ENCODE data around the gene ZFP1.
"Not testable (repeated sequence)": the region's sequence is repeated elsewhere in the genome, so short reads cannot be mapped to it uniquely, and the experiment has no call there.

The ZFP1 gene

DNA sequence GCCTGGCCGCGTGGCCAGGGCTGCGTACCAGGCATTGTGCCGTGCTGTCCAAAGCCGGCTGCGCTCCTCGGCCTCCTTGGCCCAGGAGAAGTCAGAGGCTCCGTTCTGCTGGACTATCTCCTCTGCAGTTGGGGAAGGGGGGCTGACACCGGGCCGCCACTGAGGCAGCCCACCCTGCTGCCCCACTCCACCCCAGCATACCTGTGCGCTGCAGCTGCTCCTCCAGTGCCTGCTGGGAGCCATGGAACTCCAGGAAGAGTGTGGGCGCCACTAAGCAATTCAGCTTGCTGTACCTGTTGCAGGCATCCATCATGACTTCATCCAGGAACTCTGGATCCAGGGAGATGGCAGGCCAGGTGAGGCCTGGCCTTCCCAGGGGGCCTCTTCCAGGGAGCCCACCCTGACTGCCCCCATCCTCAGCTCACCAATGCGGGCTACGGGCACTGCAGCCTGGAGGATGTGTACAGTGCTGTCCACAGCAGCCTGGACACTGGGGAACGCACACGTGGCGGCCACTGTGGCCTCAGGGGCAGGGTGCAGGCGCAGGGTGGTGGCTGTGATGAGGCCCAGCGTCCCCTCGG lies 34.7 kb upstream of the ZFP1 start:
- no peak for DNase-seq

- no peak for DNase-seq
These were observed 34.0 kb upstream of the ZFP1 start for GRCh38 chr16:75114179-75114945.

GRCh38 chr16:75114946-75115825 lies 33.1 kb upstream of the ZFP1 start:
- DNase-seq = no peak

DNA sequence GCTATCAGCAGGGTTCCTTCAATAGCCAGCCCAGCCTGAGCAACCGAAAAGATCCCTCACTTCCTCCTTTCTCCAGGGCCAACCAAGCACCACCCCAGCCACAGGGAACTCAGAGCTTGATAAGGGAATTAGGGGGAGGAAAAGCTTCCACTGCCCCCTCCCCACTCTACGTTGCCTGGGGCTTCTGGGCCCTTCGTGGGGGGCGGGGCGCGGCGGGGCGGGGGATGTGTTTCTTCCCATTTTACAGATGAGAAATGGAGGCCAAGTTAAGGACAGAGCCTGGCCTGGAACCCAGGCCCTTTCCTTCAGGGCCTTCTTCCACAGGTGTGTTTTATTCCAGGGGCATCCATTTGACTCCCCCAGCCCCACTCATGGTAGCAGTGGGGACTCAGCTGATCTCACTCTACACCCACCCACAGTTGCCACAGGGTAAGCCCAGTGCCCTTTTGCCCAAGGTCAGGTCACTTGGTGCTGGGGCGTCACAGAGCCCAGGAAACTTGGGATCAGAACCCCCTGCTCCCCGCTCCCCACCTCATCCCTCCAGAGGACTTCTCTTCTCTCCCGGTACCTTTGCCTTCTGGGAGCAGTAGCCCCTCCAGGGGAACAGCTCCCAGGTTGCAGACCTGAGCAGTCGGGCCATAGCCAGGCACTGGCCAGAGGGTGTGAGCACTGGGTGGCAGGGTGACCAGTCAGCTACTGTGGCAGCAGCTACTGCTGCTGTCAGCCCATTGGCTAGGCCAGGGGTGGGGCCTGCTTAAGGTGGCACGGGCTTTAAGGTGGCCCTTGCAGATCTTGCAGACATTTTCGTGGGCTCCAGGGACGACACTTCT lies 32.0 kb upstream of the ZFP1 start, which contains the start of gene LDHD:
TSS of gene LDHD (minus strand) at position 700 of the 830 bp plus-strand sequence. CDS start at position 640, 60 bp downstream.
- no peak for DNase-seq

DNA sequence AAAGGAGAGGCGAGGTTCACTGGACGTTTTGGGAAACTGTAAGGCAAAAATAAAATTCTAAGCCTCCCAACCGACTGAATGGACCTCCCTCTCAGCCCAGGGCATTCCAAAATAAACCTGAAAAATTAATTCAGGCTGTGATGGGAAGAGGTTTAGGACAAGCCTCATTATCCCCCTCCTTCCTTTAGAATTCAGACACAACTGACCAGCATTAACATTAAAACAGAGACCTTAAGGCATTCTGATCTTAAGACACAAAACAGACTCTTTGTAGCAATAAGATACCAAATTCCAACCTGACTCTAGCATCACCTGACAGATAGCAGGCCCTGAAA lies 31.4 kb upstream of the ZFP1 start:
- DNase-seq = no peak

- no peak for DNase-seq
These were observed 29.3 kb upstream of the ZFP1 start for GRCh38 chr16:75118943-75119539.

DNA sequence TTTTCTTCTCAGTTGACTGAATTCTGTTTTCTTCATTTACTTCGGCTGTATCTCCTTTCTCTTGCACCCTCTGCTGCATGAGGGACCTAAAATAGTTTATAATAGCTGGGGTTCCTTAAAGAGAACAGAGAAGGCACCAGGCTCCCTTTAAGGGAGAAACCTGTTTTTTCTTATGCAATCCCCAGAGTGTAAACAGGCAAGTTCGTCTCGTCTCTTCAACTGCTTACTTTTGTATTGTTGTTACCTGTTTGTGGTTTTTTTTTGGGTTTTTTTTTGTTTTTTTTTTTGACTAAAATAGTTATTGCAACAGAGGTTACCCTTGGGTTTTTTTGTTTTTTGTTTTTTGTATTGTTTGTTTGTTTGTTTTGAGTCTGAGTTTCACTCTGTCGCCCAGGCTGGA lies 28.1 kb upstream of the ZFP1 start:
- DNase-seq = no peak

GRCh38 chr16:75121949-75122568 lies 26.3 kb upstream of the ZFP1 start:
- DNase-seq = no peak

DNA sequence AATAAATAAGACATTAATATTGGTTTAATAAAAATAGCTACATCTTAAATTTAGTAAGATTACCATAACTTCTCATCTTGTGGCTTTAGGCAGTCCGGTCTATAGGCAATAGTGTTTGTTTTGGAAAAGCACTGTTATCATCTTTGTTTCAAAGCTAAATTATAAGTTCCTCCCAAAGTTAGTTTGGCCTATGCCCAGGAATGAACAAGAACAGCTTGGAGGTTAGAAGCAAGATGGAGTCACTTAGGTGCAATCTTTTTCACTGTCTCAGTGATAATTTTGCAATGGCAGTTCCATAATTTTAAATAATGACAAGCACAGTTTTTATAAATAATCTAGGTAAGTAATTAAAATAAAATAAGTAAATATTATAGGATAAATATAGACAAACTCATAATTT lies 25.7 kb upstream of the ZFP1 start:
- DNase-seq = no peak

DNA sequence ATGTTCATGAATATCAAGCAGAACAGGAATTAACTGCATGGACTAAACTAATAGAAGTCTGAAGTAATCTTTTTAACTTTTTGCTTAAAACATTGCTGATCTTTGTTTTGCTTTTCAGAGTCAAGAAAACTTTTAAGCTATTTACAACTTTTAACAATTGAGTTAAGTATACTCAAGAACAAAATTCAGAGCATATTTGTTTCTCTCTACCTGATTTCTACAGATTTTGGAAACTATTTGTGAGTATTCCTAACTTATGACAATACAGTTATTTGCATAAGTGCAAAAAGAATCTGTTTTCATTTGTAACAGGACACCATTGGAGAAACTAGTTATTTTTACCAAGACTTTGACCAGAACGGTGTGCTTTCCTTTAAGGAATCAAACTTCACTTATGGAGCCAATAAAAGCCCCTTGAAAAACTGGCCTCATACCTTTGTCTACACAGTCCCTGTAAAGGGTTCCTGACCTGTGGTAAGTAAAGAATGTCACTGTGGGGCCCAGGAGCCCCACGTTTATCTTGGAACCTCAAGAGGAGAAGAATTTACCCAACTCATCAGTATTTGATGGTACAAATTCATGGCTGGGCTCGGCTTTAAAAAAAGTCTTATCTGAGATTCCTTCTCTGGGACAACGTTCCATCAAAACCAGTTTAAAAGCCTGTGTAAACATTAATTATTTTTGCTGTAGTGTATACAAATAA lies 20.5 kb upstream of the ZFP1 start:
- DNase-seq = no peak

DNA sequence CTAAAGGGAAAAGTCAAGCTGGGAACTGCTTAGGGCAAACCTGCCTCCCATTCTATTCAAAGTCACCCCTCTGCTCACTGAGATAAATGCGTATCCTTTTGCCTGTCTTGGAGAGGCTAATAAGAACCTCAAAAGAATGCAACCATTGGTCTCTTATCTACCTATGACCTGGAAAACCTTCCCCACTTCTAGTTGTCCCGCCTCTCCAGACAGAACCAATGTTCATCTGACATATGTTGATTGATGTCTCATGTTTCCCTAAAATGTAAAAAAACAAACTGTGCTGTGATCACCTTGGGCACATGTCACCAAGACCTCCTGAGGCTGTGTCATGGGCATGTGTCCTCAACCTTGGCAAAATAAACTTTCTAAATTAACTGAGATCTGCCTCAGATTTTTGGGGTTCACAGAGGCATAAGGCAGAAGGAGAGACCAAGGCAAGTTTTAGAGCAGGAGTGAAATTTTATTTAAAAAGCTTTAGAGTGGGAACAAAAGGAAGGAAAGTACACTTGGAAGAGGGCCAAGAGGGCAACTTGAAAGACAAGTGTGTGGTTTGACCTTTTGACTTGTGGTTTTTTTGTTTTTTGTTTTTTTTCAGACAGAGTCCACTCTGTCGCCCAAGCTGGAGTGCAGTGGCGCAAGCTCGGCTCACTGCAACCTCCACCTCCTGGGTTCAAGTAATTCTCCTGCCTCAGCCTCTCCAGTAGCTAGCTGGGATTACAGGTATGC lies 18.7 kb upstream of the ZFP1 start:
- not testable (repeated sequence) for DNase-seq

- DNase-seq = no peak
These were observed 18.1 kb upstream of the ZFP1 start for GRCh38 chr16:75130150-75130771.

DNA sequence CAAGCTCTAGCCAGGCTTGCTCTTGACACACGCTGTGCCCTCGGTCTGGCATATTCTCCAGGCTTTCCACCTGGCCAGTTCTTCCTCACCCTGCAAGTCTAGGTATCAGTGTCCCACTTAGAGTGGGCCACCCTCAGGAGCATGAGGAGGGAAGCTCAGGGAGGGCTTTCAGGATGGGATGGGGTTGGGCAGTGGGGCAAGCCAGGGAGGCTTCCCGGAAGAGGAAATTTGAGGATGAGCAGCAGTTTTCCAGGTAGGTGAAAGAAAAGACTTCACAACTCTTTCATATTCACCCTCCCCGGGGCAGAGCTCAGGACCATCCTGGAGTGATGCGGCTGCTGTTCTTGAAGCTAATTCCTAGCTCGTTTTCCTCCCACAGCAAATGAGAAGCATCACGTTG lies 17.2 kb upstream of the ZFP1 start:
- no peak for DNase-seq

- DNase-seq = no peak
These were observed 10.1 kb upstream of the ZFP1 start for GRCh38 chr16:75138233-75138632.

DNA sequence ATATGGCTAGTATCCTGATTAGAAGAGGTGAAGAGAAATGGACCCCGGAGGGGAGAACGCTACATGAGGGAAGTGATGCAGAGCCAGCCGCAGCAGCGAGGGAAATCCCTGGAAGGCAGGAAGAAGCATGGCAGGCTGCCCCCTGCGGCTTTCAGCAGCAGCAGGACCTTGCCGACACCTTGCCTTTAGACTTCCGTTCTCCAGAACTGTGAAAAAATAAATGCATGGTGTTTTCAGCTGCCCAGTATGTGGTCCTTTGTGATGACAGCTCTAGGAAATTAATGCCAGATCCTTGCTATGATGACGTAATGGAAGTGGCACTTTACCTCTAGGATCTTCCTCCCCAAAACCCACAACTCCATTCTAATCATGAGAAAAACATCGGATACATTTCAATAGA lies 9.7 kb upstream of the ZFP1 start:
- no peak for DNase-seq

GRCh38 chr16:75139498-75139897 lies 8.8 kb upstream of the ZFP1 start:
- no peak for DNase-seq

DNA sequence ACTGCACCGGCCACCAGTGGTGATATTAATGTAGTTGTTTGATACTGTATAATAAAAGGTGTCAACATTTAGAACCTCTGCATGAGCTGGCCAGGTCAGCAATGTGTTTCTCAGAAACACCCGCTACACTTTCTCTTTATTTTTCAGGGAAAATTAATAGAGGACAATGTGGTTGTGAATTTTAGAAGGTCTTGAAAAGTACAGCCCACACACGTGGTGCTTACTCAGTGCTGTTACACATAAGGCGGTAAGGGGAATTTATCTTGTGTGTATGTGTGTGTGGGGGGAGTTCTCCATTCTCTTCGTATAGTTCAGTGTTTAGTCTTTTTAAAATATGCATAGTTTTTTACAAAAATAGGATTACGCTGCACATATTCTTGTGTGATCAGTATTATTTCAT lies 4.4 kb upstream of the ZFP1 start:
- DNase-seq = no peak

DNA sequence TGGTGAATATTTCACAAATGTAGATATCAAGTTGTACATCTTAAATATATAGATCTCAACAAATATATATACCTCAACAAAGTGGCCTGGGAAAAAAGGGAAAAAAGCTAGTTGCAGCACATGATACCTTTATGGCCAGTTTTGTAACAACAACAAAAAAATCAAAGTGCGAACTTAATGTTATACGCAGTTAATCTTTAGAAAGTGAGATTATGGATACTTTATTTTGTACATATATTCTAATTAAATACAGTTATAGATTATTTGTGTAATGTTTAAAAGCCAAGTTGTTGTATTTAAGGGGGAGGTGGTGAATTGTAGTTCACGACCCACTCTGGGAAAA lies 385 bp upstream of the ZFP1 start:
- no peak for DNase-seq

DNA sequence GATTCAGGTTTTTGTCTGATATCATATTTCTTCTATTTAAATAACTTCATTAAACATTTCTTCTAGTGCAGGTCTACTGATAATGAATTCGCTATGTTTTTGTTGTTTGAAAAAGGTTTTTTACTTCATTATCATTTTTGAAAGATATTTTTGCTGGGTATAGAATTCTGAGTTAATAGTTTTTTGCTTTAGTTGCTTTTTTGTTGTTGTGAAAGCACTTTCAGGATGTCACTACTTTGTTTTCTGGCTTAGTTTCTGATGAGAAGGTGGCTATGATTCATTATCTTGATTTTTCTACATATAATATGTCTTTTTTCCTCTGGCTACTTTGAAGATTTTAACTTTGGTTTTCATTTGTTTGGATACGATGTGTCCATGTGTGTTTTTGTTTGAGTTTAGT lies 3.5 kb downstream of the ZFP1 start:
- DNase-seq = no peak

DNA sequence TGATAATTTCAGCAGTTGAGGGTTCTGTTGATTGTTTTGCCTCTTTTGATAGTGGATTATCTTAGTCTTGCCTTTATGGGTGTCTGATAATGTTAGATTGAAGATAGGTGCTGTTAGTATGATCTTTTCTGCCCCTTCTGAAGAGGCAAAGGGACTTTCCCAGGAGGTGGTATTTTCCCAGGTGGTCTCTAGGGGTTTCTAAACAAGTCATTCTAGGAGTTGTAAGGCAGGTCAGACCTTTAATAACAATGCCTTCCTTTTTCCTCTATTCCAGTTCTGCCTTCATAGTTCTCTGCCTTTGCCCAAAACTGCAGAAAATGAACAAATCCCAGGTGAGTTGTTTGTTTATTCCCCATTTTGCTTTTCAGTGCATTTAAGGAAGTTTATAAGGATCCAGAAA lies 4.3 kb downstream of the ZFP1 start:
- no peak for DNase-seq
